K562 (cell line): ENCODE measurements around the gene KNG1. TPM values are rescaled to one million over a fixed set of nuclear protein-coding genes. Genes with fewer than 3 reads are reported as not detected.

Source experiments
- ATF1 ChIP-seq, 2 experiments: fragments of 450-650 bp in 1 of 2; IDR thresholded peaks; 2 replicates each; pipeline ENCODE4 v1.6.1; 2016; ENCODE audit warnings: missing compliant biosample characterization in 1 of 2, missing genetic modification characterization in 1 of 2
- BRCA1 ChIP-seq, 2 experiments: fragments of 450-650 bp in 1 of 2; sonication (generic) in 1 of 2; formaldehyde crosslinking in 1 of 2; IDR thresholded peaks; 2 replicates each; pipeline versions ENCODE4 v1.5.0 to v1.6.1; 2017 to 2020; ENCODE audit warnings: mild to moderate bottlenecking in 1 of 2, missing genetic modification reagents in 1 of 2
- CHD1 ChIP-seq: fragments of 200-600 bp; sonication (generic); IDR thresholded peaks from one replicate; pipeline ENCODE4 v1.6.1; 2012; ENCODE audit warnings: mild to moderate bottlenecking, moderate library complexity, low read length, inconsistent platforms
- DPF2 ChIP-seq: fragments of 450-650 bp; IDR thresholded peaks from 2 replicates; pipeline ENCODE4 v1.6.1; 2016
- ETV6 ChIP-seq, 3 experiments: fragments of 150-350 bp in 1 of 3; sonication (generic) in 1 of 3; formaldehyde crosslinking in 1 of 3; IDR thresholded peaks; 2 replicates each; pipeline versions ENCODE4 v1.6.1 to v1.8.0; 2014 to 2022; ENCODE audit warnings: borderline replicate concordance in 2 of 3, low read depth in 2 of 3, antibody characterized with exemption in 1 of 3, low read length in 1 of 3, mild to moderate bottlenecking in 1 of 3, missing genetic modification reagents in 1 of 3
- HDAC2 ChIP-seq: fragments of 450-650 bp; IDR thresholded peaks from 2 replicates; pipeline ENCODE4 v1.6.1; 2016; ENCODE audit warnings: mild to moderate bottlenecking
- MECOM ChIP-seq: fragments of 250-450 bp; sonication (Bioruptor Pico); IDR thresholded peaks from 2 replicates; pipeline ENCODE4 v1.8.0; 2022; ENCODE audit warnings: inconsistent platforms
- PHF8 ChIP-seq: fragments of 200-600 bp; sonication (generic); IDR thresholded peaks from 2 replicates; pipeline ENCODE4 v1.6.1; 2012; ENCODE audit warnings: mixed run types, mild to moderate bottlenecking, inconsistent platforms, low read length, moderate library complexity, borderline replicate concordance
- SNRNP70 ChIP-seq: fragments of 200-400 bp; formaldehyde crosslinking; optimal IDR thresholded peaks from 2 replicates; pipeline ENCODE3; 2017; ENCODE audit warnings: low read depth, low read length
- ZNF354B ChIP-seq: fragments of 250-450 bp; sonication (Bioruptor Pico); IDR thresholded peaks from 2 replicates; pipeline ENCODE4 v1.4.0; 2020
- ZNF668 ChIP-seq: fragments of 250-450 bp; sonication (Bioruptor Pico); IDR thresholded peaks from 2 replicates; pipeline ENCODE4 v1.8.0; 2022; ENCODE audit warnings: mild to moderate bottlenecking, inconsistent platforms
- ZNF717 ChIP-seq: fragments of 250-450 bp; sonication (Bioruptor Pico); IDR thresholded peaks from 2 replicates; pipeline ENCODE4 v1.5.0; 2021
- ZSCAN29 ChIP-seq: fragments of 450-650 bp; IDR thresholded peaks from 2 replicates; pipeline ENCODE4 v1.6.1; 2017
- polyA plus RNA-seq, 8 experiments: library from polyadenylated mRNA; depleted of rRNA in 4 of 8; stranded (reverse) in 5 of 8; unstranded in 3 of 8; fragments of >200 nt; fragmentation: Nextera tagmentation in 2 of 8; fragmentation: Illumina TruSeq in 1 of 8; extraction: Ambion mirVana in 2 of 8; extraction: Trizol in 1 of 8; gene quantifications; 2 replicates each; pipeline versions ENCODE4 v1.2.1 to v1.2.3, GENCODE V29; 2011 to 2014; ENCODE audit warnings: inconsistent platforms in 1 of 8, missing spikeins in 1 of 8
- total RNA-seq, 7 experiments: library from RNA; depleted of rRNA in 6 of 7; stranded (reverse); fragments of >200 nt in 6 of 7; fragmentation: Illumina TruSeq in 2 of 7; extraction: Trizol in 2 of 7; gene quantifications; 2 replicates each; pipeline versions ENCODE4 v1.2.1 to v1.2.3, GENCODE V29; 2011 to 2021; ENCODE audit warnings: low replicate concordance in 1 of 7
- TF ChIP-seq, protein P1 (sequence below): sonication (generic); formaldehyde crosslinking; IDR thresholded peaks from 2 replicates; pipeline ENCODE4 v1.4.0; 2020; ENCODE audit warnings: mild to moderate bottlenecking, missing genetic modification reagents
- TF ChIP-seq, protein P2 (sequence below): fragments of 250-450 bp; sonication (Bioruptor Pico); IDR thresholded peaks from 2 replicates; pipeline ENCODE4 v1.4.0; 2020
- TF ChIP-seq, protein P3 (sequence below): sonication (generic); formaldehyde crosslinking; IDR thresholded peaks from 2 replicates; pipeline ENCODE4 v1.8.1; 2023; ENCODE audit warnings: mild to moderate bottlenecking, missing genetic modification reagents
- TF ChIP-seq, protein P4 (sequence below): sonication (generic); formaldehyde crosslinking; IDR thresholded peaks from 2 replicates; pipeline ENCODE4 v1.8.1; 2023; ENCODE audit warnings: mild to moderate bottlenecking, missing genetic modification reagents, moderate library complexity
- TF ChIP-seq, protein P5 (sequence below): fragments of 450-650 bp; formaldehyde crosslinking; IDR thresholded peaks from 2 replicates; pipeline ENCODE4 v1.4.0; 2020; ENCODE audit warnings: mild to moderate bottlenecking, moderate library complexity
- TF ChIP-seq, protein P6 (sequence below): sonication (generic); formaldehyde crosslinking; IDR thresholded peaks from 2 replicates; pipeline ENCODE4 v1.8.0; 2022; ENCODE audit warnings: mild to moderate bottlenecking, missing genetic modification reagents, borderline replicate concordance

The KNG1 gene
- total and polyA plus RNA-seq, 9 of the 15 experiments (the other 6 are each of a cell fraction or from before 2014, with no cell fraction given) = 0.09 TPM; not detected in 8

DNA sequence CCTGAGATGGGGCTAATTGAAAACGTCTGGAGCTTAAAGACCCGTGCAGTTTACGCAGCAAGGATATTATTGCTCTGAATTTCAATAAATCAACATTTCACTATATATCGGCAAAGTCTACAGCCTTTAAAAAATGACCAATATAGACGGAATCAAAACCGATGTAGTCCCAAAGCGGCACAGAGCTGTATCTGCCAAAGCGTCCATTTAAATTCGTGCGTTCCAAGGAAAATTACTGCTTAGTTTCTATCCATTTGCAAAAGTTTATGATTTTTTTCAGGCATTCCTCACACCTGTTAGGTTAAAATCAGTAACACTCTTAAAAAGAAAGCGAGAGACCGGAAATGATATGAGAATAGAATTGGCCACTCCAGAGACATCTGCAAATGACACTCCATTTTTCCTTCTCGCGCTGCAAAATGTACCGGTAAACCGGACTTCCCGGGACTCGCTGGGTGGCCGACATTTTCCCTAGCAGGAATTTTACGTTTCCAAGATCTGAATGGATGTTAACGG is 65.4 kb downstream of the KNG1 start (continued):
- TF ChIP-seq ETV6 (IDR thresholded peaks at IDR 0.05; ENCODE audit: borderline replicate concordance in 1 of 2, low read depth in 2 of 2, low read length in 1 of 2) (peak in 1 of 2 experiments; percentile 6; a peak in 1 of 4 replicates), ETV6 (CRISPR knock-in tag; IDR thresholded peaks at IDR 0.05; ENCODE audit: borderline replicate concordance) (no peak), CHD1 (peak; percentile 68), ATF1 (CRISPR knock-in tag; IDR thresholded peaks at IDR 0.05) (no peak), ATF1 (tag; IDR thresholded peaks at IDR 0.05) (no peak), ZNF668 (no peak), PHF8 (no peak), HDAC2 (0 out of 2 replicates have a peak, but pooled peaks have one; percentile 4), DPF2 (no peak), SNRNP70 (no peak), ZSCAN29 (0 out of 2 replicates have a peak, but pooled peaks have one; percentile 52), BRCA1 (IDR thresholded peaks at IDR 0.05) (no peak), BRCA1 (CRISPR knock-in tag; IDR thresholded peaks at IDR 0.05) (no peak), ZNF717 (CRISPR knock-in tag) (no peak), MECOM (no peak), ZNF354B (CRISPR knock-in tag) (no peak)
- TF ChIP-seq, protein P1, sequence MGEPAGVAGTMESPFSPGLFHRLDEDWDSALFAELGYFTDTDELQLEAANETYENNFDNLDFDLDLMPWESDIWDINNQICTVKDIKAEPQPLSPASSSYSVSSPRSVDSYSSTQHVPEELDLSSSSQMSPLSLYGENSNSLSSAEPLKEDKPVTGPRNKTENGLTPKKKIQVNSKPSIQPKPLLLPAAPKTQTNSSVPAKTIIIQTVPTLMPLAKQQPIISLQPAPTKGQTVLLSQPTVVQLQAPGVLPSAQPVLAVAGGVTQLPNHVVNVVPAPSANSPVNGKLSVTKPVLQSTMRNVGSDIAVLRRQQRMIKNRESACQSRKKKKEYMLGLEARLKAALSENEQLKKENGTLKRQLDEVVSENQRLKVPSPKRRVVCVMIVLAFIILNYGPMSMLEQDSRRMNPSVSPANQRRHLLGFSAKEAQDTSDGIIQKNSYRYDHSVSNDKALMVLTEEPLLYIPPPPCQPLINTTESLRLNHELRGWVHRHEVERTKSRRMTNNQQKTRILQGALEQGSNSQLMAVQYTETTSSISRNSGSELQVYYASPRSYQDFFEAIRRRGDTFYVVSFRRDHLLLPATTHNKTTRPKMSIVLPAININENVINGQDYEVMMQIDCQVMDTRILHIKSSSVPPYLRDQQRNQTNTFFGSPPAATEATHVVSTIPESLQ (CRISPR knock-in tag) = 0 out of 2 replicates have a peak, but pooled peaks have one; percentile 9
- TF ChIP-seq, protein P2, sequence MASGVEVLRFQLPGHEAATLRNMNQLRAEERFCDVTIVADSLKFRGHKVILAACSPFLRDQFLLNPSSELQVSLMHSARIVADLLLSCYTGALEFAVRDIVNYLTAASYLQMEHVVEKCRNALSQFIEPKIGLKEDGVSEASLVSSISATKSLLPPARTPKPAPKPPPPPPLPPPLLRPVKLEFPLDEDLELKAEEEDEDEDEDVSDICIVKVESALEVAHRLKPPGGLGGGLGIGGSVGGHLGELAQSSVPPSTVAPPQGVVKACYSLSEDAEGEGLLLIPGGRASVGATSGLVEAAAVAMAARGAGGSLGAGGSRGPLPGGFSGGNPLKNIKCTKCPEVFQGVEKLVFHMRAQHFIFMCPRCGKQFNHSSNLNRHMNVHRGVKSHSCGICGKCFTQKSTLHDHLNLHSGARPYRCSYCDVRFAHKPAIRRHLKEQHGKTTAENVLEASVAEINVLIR (CRISPR knock-in tag) = no peak
- TF ChIP-seq, protein P3, sequence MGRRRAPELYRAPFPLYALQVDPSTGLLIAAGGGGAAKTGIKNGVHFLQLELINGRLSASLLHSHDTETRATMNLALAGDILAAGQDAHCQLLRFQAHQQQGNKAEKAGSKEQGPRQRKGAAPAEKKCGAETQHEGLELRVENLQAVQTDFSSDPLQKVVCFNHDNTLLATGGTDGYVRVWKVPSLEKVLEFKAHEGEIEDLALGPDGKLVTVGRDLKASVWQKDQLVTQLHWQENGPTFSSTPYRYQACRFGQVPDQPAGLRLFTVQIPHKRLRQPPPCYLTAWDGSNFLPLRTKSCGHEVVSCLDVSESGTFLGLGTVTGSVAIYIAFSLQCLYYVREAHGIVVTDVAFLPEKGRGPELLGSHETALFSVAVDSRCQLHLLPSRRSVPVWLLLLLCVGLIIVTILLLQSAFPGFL (CRISPR knock-in tag) = peak; percentile 86; the same call in 1 of the 2 replicates
- TF ChIP-seq, protein P4, sequence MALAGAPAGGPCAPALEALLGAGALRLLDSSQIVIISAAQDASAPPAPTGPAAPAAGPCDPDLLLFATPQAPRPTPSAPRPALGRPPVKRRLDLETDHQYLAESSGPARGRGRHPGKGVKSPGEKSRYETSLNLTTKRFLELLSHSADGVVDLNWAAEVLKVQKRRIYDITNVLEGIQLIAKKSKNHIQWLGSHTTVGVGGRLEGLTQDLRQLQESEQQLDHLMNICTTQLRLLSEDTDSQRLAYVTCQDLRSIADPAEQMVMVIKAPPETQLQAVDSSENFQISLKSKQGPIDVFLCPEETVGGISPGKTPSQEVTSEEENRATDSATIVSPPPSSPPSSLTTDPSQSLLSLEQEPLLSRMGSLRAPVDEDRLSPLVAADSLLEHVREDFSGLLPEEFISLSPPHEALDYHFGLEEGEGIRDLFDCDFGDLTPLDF (CRISPR knock-in tag) = peak; percentile 6; the same call in 1 of the 2 replicates
- TF ChIP-seq, protein P5, sequence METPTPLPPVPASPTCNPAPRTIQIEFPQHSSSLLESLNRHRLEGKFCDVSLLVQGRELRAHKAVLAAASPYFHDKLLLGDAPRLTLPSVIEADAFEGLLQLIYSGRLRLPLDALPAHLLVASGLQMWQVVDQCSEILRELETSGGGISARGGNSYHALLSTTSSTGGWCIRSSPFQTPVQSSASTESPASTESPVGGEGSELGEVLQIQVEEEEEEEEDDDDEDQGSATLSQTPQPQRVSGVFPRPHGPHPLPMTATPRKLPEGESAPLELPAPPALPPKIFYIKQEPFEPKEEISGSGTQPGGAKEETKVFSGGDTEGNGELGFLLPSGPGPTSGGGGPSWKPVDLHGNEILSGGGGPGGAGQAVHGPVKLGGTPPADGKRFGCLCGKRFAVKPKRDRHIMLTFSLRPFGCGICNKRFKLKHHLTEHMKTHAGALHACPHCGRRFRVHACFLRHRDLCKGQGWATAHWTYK (CRISPR knock-in tag) = no peak
- TF ChIP-seq, protein P6, sequence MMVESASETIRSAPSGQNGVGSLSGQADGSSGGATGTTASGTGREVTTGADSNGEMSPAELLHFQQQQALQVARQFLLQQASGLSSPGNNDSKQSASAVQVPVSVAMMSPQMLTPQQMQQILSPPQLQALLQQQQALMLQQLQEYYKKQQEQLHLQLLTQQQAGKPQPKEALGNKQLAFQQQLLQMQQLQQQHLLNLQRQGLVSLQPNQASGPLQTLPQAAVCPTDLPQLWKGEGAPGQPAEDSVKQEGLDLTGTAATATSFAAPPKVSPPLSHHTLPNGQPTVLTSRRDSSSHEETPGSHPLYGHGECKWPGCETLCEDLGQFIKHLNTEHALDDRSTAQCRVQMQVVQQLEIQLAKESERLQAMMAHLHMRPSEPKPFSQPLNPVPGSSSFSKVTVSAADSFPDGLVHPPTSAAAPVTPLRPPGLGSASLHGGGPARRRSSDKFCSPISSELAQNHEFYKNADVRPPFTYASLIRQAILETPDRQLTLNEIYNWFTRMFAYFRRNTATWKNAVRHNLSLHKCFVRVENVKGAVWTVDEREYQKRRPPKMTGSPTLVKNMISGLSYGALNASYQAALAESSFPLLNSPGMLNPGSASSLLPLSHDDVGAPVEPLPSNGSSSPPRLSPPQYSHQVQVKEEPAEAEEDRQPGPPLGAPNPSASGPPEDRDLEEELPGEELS = no peak
